GM18507 (cell line): ENCODE data around the gene FIBIN.

ENCODE experiments used
- DNase-seq: peaks from one replicate; pipeline ENCODE4 v3.0.0; 2011; ENCODE audit warnings: low read depth; ENCODE audit not compliant: insufficient read length; ENCODE audit errors: extremely low spot score
- FAIRE-seq: peaks from 2 replicates; lab custom pipeline; 2011; peaks lifted over from hg19 to GRCh38; lab: Jason Lieb, UNC

FIBIN gene

DNA sequence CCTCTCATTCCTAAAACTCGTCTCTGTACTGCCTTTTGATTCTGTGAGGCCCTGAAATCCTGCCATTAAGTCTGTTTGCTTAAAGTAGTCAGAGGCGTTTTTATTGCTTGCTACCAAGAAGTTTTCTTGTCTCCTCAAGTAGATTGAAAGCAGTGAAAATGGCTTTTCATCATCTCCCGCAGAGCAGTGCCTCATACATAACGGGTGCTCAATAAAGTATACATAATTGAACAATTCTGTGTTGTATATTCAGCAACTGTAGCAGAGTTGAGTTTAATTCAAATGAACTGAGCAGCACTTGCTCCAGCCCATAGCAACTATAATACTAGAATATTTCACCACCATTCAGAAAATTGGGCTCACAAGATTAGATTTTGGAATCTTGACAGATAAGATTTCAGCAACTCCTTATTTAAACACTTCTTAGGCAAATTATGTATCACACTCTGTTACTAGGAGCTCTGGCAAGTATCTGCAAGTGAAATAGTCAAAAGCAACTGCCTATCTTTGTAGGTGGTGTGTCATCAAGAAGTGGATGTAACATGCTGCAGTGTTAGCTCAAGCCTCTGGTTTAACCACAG lies 20.0 kb downstream of the FIBIN start:
- no peak for DNase-seq
- FAIRE-seq: no peak

DNA sequence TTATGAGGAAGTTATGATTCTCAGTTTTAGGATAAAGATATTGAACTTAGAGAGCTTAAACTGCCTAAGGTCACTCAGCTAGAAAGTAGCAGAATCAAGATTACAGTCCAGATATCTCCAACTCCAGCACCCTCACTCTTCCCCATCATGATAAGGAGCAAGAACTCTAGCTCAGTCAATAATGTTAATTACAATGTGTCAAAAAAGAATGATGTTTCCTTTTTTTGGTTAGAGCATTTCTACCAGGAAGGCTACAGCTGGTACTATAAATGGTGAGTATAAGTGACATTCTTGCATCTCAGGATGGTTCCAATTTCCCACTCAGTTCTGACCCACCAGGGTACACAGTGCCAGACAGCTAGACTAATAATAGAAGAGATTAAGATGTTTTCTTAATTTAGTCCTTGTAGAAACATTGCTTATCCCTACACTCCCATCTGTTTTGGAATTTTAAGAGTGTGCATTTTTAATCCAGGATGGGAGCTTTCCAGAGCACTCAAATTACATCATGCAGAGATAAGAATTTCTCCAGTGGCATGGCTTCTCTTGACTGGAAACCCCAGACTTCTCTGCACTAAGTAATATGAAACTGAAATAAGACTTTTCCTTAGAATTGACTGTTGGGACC lies 25.1 kb downstream of the FIBIN start:
- DNase-seq: no peak
- FAIRE-seq: no peak

DNA sequence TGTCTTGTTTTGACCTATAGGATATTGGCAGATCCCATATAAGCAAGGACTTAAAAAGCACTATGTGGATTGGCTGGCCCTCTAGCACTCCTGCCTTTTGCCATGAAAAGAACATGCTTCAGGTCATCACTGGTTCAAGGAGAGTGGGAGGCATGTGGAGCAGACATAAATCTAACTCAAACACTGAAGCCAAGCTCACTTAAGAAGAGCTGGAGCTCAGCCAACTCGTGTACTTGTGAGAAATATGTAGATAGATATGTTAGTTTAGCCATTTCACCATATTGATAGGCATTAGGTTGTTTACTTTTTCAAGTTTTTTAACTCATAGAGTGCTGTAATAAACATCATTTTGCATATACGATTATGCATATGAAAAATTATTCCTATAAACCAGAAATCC lies 26.8 kb downstream of the FIBIN start:
- no peak for DNase-seq
- FAIRE-seq: no peak

DNA sequence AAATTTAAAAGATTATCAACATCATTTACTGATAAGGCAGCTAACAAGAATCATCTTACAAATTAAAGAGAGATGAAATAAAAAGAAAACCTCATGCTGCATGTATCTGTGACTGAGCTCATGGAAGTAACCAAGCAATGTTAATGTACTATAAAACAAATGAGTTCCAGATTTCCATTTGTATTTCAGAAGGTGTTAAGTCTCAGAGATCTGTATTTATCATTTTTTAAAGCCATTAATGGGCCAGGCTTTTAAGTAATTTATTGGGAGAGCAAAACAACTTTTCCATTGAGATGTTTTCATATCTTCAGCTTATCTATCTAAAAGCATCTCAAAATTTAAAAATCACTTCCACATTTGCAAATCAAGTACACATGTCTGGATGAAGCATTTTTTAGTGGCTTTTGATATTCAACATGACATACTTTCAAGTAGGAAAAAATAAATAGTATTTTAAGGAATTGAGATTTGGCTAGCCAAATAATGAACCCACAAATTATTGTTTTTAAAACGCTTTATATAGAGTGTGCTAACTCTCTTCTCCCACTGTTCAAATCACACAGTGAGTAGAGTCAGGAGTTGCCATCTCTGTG lies 28.8 kb downstream of the FIBIN start:
- FAIRE-seq: no peak

DNA sequence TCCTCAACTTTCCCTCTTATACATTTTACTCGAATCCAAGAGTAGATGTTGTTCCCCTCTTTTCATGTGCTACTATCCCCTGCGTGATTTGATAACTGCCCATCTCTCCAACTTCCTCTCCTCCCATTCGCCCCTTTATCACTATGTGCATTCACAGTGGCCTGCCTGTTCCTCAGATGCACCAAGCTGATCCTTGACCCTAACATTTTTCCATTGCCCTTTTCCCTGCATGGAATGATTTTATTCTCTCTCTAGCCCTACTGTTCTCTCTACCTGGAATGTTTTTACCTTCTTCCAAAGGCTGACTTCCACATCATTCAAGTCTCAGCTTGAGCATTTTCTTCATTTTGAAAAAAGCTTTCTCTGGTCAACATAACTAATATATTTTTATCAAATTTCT lies 31.0 kb downstream of the FIBIN start:
- no peak for DNase-seq
- no peak for FAIRE-seq

More for the DNA sequence above, 28.8 kb downstream of the FIBIN start:
- DNase-seq: no peak

DNA sequence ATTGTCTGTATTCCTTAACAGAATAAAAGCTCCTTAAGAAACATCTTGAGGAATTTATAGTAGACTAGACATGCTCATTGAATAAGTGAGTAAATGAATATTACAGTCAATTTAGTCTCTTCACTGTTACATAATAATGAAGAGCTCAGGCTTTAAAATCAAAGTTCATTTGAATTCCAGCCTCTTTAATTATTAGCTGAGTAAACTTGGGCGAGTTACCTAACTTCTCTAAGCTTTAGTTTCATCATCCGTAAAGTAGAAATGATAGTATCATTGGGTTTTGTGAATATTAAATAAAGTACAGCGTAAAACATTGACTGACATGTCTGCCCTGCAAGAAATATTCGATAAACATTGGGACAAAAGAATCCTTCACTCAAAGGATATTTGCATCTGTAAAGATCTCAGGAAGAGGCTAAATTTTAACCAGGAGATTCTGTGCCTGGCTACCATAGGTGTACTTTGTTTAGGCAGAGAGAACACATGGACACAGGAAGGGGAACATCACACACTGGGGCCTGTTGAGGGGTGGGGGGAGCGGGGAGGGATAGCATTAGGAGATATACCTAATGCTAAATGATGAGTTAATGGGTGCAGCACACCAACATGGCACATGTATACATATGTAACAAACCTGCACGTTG lies 31.5 kb downstream of the FIBIN start:
- no peak for DNase-seq
- no peak for FAIRE-seq

DNA sequence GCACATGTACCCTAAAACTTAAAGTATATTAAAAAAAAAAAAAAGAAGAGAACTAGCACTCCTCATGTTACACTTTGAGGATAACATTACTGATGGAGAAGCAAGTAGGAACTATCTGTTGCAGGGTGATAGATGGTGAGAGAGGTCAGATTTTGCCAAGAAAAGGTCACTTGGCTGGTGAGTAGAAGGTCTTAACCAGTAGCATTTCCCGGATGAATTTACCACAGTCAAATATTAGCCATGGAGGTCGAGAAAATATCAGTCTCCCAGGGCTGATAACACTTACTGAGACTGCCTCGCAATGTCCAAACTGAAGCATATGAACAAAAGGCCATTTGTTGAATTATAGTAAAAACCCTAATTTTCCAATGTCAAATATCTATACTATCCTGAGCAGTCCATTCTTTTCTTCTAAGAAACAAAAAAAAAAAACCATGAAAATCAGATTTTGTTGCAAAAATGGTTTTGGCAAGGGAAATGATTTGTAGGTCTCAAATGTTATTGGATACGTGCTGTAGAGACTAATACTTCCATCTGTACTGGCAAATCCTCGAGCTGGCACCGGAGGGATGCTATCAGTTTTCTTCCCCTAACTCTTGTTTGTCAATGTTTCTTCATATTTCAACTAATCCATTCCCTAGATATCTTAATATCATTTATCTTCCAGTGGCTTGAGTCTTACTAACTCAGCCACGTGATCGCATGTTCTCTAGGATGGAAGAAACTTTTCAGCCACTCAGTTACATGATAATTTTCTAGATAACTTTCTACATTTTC lies 32.2 kb downstream of the FIBIN start:
- no peak for FAIRE-seq
- no peak for DNase-seq

DNA sequence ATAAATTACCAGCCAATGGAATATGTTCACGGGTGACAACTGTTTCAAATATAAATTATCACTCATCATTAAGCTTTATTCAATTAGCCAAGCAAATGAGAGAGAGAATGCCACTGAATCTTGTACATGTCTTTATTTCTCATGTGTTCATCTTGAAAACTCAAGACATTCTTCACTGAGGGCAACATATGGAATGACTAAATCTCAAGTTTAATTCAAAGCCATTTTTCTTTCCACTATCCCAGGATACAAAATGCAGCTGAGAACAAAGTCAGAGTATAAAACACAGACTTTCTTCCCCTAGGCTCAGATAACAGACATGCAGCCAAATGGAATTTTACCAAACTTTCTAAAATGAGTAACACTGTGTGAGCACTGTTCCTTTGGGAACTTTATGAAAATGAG lies 34.7 kb downstream of the FIBIN start:
- DNase-seq (no peak), FAIRE-seq (no peak)

DNA sequence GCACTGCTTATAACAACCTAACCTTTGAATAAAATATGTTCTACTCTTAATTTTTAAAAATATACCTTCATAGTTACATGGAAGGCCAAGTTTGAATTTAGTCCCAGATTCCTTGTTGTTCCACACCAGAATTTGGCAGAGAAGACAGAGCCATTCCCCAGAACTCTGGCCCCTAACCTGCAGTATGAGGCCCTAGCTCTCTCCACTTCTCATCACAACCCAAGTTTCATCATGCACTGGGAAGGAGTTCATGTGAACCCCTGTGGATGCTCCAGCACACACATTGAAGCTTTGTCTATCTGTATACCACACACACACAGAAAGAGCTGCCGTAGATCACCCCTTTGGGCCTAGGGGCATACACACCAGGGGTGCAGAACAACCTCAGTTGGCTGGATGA lies 36.1 kb downstream of the FIBIN start:
- FAIRE-seq: no peak
- DNase-seq: no peak

DNA sequence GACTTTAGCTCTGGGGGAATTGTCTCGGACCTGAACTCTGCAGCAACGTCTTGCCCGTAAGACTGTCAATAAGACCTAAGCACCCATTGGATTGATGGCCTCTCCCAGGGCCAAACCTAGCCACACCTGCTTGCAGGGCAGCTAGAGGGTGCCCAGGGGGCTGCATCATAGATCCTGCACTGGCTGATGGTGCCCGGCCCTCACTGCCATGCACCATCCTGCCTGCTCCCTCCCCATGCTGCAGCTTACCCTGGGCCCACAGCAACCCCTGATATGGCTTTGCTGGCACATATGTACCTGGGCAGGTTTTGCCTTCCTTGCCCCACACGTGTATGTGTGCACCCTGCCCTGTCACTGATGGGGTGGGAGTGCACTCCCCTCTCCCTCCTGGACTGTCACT lies 37.8 kb downstream of the FIBIN start:
- no peak for FAIRE-seq
- no peak for DNase-seq

DNA sequence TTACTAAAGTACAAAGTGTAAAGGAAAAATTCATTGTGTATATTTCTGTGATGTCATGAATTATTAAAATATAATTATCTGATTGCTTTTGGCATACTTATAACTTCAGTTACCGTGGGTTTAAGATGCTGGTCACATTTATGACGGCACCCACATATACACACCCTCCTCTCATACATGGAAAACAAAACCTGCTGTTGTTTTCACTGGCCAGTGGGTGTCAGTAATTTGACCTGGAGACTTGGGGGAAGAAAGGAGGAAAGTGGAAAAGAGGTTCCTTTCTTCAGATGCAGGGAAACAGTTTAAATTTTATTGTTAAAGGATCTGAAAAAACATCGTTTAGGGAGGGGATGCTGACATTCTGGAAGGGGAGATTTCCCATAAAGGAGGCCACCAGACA lies 46.0 kb downstream of the FIBIN start:
- FAIRE-seq: no peak

DNA sequence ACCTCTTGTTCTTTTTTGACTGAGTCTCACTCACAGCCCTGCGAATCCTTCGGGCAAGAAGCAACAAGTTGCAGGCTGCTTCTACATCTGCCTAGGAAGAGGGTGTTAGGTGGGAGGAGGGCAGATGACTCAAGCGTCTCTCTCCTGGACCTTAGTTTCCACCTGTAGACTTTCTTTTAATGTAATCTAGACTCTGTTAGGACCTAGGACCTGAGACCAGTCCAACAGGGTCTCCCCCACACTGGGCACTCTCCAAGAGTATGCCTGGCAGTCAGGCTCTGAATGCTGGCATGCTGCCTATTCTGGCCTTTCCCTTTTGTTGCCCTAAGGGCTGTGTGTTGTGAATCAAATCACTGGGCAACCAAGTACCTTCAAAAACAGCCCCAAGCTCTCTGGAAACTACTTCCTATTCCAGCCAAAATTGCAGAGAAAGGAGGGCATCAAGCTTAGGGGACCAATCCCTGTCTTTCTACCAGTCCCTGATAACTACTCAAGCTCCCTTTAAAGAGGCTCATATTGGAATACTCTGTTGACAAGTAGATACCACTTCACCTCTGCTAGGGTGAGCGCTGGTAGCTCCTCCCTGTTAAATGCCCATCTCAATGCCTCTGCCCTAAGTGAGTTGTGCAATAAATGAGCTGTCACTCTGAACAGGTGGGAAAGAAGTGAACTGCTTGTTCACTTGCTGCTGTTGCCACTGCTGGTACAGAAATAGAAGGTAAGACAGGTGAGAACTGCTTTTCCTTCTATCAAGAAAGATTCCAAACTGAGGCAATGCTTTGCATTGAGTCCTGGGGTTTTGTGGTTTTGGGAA lies 46.6 kb downstream of the FIBIN start, which contains the start of gene BBOX1:
TSS of gene BBOX1 (plus strand) at position 514 of the 814 bp plus-strand sequence. CDS start 14,616 bp downstream, outside the sequence.
- DNase-seq: no peak
- FAIRE-seq: no peak

More for the DNA sequence above, 46.0 kb downstream of the FIBIN start:
- no peak for DNase-seq

DNA sequence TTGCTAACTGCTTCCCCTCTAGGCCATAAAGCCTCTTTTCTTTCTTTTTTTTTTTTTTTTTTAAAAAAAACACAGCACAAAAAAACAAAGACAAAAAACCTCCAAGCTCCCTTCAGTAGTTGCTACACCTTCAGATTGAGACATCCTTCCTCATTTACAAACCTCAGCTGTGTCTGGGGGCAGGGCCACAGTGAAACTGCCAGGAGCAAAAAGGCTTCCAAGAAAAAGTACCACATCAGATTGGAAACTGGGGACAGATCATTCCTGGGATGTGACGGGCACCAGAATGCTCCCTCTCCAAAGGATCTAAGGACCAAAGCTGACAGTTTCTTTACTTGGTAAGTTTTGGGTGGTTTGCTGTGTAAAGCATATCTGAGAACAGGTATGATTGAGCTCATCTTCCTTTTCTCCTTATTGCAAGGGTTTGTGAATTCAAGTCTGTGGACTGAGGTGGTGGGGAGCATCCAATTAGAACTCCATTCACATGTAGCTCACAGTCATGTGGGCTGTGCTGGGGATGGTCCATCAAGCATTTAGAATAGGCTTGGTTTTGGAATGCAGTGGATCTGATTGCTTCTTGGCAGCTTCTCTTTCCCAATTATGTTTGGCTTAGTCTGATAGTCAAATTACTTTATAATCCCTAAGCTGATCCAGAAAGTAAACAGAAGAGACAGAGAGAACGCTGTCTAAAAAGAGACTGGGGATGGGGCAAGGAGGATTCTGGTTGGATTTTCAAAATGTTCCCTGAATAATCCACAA lies 47.4 kb downstream of the FIBIN start:
- DNase-seq: no peak
- FAIRE-seq: no peak
